GM23338 (cell line): ENCODE data around the gene CHN1. TPM values are rescaled to one million over a fixed set of nuclear protein-coding genes. Genes with fewer than 3 reads are reported as not detected.

Experiments
- ATAC-seq: fragments of 200-7000 bp; cut with Tn5 transposase; 3 replicates; pipeline ENCODE4 v1.9.1; 2020
- DNase-seq: peaks from one replicate; pipeline ENCODE4 v3.0.0-alpha.2; 2015; ENCODE audit warnings: low spot score
- H2AFZ ChIP-seq: fragments of 200-600 bp; sonication (generic); 2 replicates; pipeline ENCODE4 v1.8.0; 2016; ENCODE audit warnings: antibody characterized with exemption, mild to moderate bottlenecking, moderate library complexity
- H3F3A ChIP-seq: fragments of 200-600 bp; sonication (generic); replicated peaks from 2 replicates; pipeline ENCODE4 v1.8.0; 2017; ENCODE audit warnings: antibody characterized with exemption, mixed run types, low read depth
- H3K27ac ChIP-seq: fragments of 200-600 bp; sonication (generic); 2 replicates; pipeline ENCODE4 v1.6.1; 2016; ENCODE audit warnings: low read depth
- H3K27me3 ChIP-seq: fragments of 200-600 bp; sonication (generic); 2 replicates; pipeline ENCODE4 v1.8.0; 2016; ENCODE audit warnings: mild to moderate bottlenecking, mixed run types, moderate library complexity; ENCODE audit not compliant: insufficient read depth
- H3K36me3 ChIP-seq: fragments of 200-600 bp; sonication (generic); 2 replicates; pipeline ENCODE4 v1.8.0; 2016; ENCODE audit warnings: mild to moderate bottlenecking; ENCODE audit not compliant: insufficient read depth
- H3K4me1 ChIP-seq: fragments of 200-600 bp; sonication (generic); 2 replicates; pipeline ENCODE4 v1.8.0; 2016; ENCODE audit warnings: mild to moderate bottlenecking, moderate library complexity; ENCODE audit not compliant: insufficient read depth
- H3K4me2 ChIP-seq: fragments of 200-600 bp; sonication (generic); 2 replicates; pipeline ENCODE4 v1.7.1; 2017; ENCODE audit warnings: mixed run types
- H3K4me3 ChIP-seq: fragments of 200-600 bp; sonication (generic); 2 replicates; pipeline ENCODE4 v1.6.1; 2016; ENCODE audit warnings: mixed run types
- H3K79me2 ChIP-seq: fragments of 200-600 bp; sonication (generic); replicated peaks from 2 replicates; pipeline ENCODE4 v1.8.0; 2017; ENCODE audit warnings: mild to moderate bottlenecking; ENCODE audit not compliant: insufficient read depth
- H3K9me2 ChIP-seq: fragments of 200-600 bp; sonication (generic); 2 replicates; pipeline ENCODE4 v1.8.0; 2017; ENCODE audit not compliant: insufficient read depth
- H4K20me1 ChIP-seq: fragments of 200-600 bp; sonication (generic); replicated peaks from 2 replicates; pipeline ENCODE4 v1.8.0; 2017; ENCODE audit warnings: mild to moderate bottlenecking; ENCODE audit not compliant: insufficient read depth
- H3K27ac Mint-ChIP-seq: 2 replicates; pipeline ENCODE4 v1.8.0; 2020; ENCODE audit warnings: inconsistent platforms, mild to moderate bottlenecking, moderate library complexity, mixed read lengths
- H3K27me3 Mint-ChIP-seq: 3 replicates; pipeline ENCODE4 v1.8.0; 2022; ENCODE audit warnings: low read depth, mild to moderate bottlenecking, moderate library complexity, mixed read lengths, inconsistent platforms; ENCODE audit not compliant: insufficient read depth, poor library complexity
- H3K36me3 Mint-ChIP-seq: 3 replicates; pipeline ENCODE4 v1.8.0; 2021; ENCODE audit warnings: low read depth, mild to moderate bottlenecking, inconsistent platforms, moderate library complexity, mixed read lengths
- H3K4me1 Mint-ChIP-seq: 3 replicates; pipeline ENCODE4 v1.8.0; 2020; ENCODE audit warnings: mild to moderate bottlenecking, inconsistent platforms, mixed read lengths
- H3K4me3 Mint-ChIP-seq: 3 replicates; pipeline ENCODE4 v1.8.0; 2021; ENCODE audit warnings: moderate library complexity, mild to moderate bottlenecking, inconsistent platforms, mixed read lengths
- H3K9me3 Mint-ChIP-seq: 3 replicates; pipeline ENCODE4 v1.8.0; 2020; ENCODE audit warnings: moderate library complexity, mild to moderate bottlenecking, inconsistent platforms, mixed read lengths
- CREB1 ChIP-seq: fragments of 250-450 bp; sonication (Bioruptor Pico); IDR thresholded peaks from 2 replicates; pipeline ENCODE4 v1.5.0; 2020; ENCODE audit warnings: low read depth, mild to moderate bottlenecking, moderate library complexity
- CTCF ChIP-seq, 2 experiments: fragments of 200-600 bp in 1 of 2; sonication (generic) in 1 of 2; conservative IDR thresholded peaks; 2 replicates each; pipeline versions ENCODE4 v1.5.1 to v1.6.1; 2016 to 2017; ENCODE audit warnings: antibody characterized with exemption in 2 of 2, low read depth in 2 of 2, mild to moderate bottlenecking in 2 of 2, moderate library complexity in 1 of 2
- ETS1 ChIP-seq: IDR thresholded peaks from 2 replicates; pipeline ENCODE4 v1.6.1; 2016; ENCODE audit warnings: antibody characterized with exemption
- EZH2 ChIP-seq: fragments of 200-600 bp; sonication (generic); IDR thresholded peaks from one replicate; pipeline ENCODE4 v1.8.0; 2017; ENCODE audit warnings: antibody characterized with exemption, mild to moderate bottlenecking, low read depth; ENCODE audit not compliant: unreplicated experiment
- EZH2phosphoT487 ChIP-seq: fragments of 200-600 bp; sonication (generic); IDR thresholded peaks from one replicate; pipeline ENCODE4 v1.8.1; 2018; ENCODE audit warnings: antibody characterized with exemption; ENCODE audit not compliant: unreplicated experiment
- JUNB ChIP-seq: IDR thresholded peaks from one replicate; pipeline ENCODE4 v1.6.1; 2016; ENCODE audit warnings: antibody characterized with exemption; ENCODE audit not compliant: unreplicated experiment
- NANOG ChIP-seq: IDR thresholded peaks from 2 replicates; pipeline ENCODE4 v1.6.1; 2016; ENCODE audit warnings: antibody characterized with exemption, borderline replicate concordance
- POLR2AphosphoS5 ChIP-seq: IDR thresholded peaks from 2 replicates; pipeline ENCODE4 v1.6.1; 2016; ENCODE audit warnings: antibody characterized with exemption, low read depth
- REST ChIP-seq: IDR thresholded peaks from one replicate; pipeline ENCODE4 v1.6.1; 2018; ENCODE audit warnings: antibody characterized with exemption; ENCODE audit not compliant: unreplicated experiment
- STAT1 ChIP-seq: IDR thresholded peaks from one replicate; pipeline ENCODE4 v1.6.1; 2016; ENCODE audit warnings: antibody characterized with exemption; ENCODE audit not compliant: unreplicated experiment
- ZNF114 ChIP-seq: fragments of 250-450 bp; sonication (Bioruptor Pico); IDR thresholded peaks from 2 replicates; pipeline ENCODE4 v1.5.0; 2020; ENCODE audit warnings: mild to moderate bottlenecking, moderate library complexity
- ZNF331 ChIP-seq: fragments of 250-450 bp; sonication (Bioruptor Pico); IDR thresholded peaks from 2 replicates; pipeline ENCODE4 v1.5.0; 2020; ENCODE audit warnings: low read depth, mild to moderate bottlenecking, moderate library complexity
- ZNF462 ChIP-seq: fragments of 250-450 bp; sonication (Bioruptor Pico); IDR thresholded peaks from 2 replicates; pipeline ENCODE4 v1.5.0; 2020; ENCODE audit warnings: mild to moderate bottlenecking, moderate library complexity
- polyA plus RNA-seq: library from polyadenylated mRNA; unstranded; fragments of >200 nt; fragmentation: Nextera tagmentation; extraction: Ambion mirVana; gene quantifications from 2 replicates; pipeline ENCODE4 v1.2.1, GENCODE V29; 2016
- total RNA-seq: library from RNA; depleted of rRNA; stranded (reverse); fragments of >200 nt; shearing (Covaris generic); gene quantifications from 2 replicates; pipeline ENCODE4 v1.2.3, GENCODE V29; 2014

CHN1 gene
- total and polyA plus RNA-seq, 2 experiments from 2014 or later, result 28.1 to 36.5 TPM

- peak overlapping the region; percentile 56 for H3K27ac ChIP-seq
These were observed 48.1 kb downstream of the CHN1 start for GRCh38 chr2:174957050-174957449.

More at GRCh38 chr2:174957050-174957449, 48.1 kb downstream of the CHN1 start:
- ATAC-seq (no peak), DNase-seq (no peak)
- Mint-ChIP-seq H3K27me3 (no peaks in the 10 kb centered on the region), H3K9me3 (no peaks in the 10 kb centered on the region; the same call in 2 of the 3 replicates), H3K4me3 (no peak overlapping the region), H3K4me1 (peaks cover 40% of the 10 kb centered on the region), H3K27ac (peak overlapping the region; percentile 56), H3K36me3 (peaks cover 11% of the 10 kb centered on the region)
- H3K36me3 ChIP-seq, result no peaks in the 10 kb centered on the region
- H3F3A ChIP-seq, result no peaks in the 10 kb centered on the region
- H3K79me2 ChIP-seq, result peaks cover 91% of the 10 kb centered on the region
- no peak overlapping the region for H2AFZ ChIP-seq
- H3K4me1 ChIP-seq, result peaks cover 28% of the 10 kb centered on the region
- H3K4me3 ChIP-seq, result no peak overlapping the region
- no peaks in the 10 kb centered on the region for H4K20me1 ChIP-seq
- H3K9me2 ChIP-seq, result no peaks in the 10 kb centered on the region; the same call in 1 of the 2 replicates
- H3K4me2 ChIP-seq, result no peak overlapping the region
- no peaks in the 10 kb centered on the region for H3K27me3 ChIP-seq
- TF ChIP-seq JUNB, result no peak
- TF ChIP-seq ZNF114 (CRISPR knock-in tag), result no peak
- no peak for TF ChIP-seq EZH2
- no peak for TF ChIP-seq CTCF (conservative IDR thresholded peaks at IDR 0.05; ENCODE audit: low read depth in 2 of 2)
- no peak for TF ChIP-seq STAT1
- TF ChIP-seq POLR2AphosphoS5, result no peak
- TF ChIP-seq EZH2phosphoT487, result no peak
- TF ChIP-seq ZNF462 (CRISPR knock-in tag), result no peak
- TF ChIP-seq NANOG, result no peak
- TF ChIP-seq ETS1, result no peak
- no peak for TF ChIP-seq REST
- no peak for TF ChIP-seq CREB1 (CRISPR knock-in tag)
- TF ChIP-seq ZNF331 (CRISPR knock-in tag), result no peak
